SH-SY5Y (cell line): ENCODE results near the gene GSS.

ENCODE experiments used
- GATA2 ChIP-seq: IDR thresholded peaks from 2 replicates; pipeline ENCODE4 v1.6.1; 2011; ENCODE audit warnings: mild to moderate bottlenecking, low read depth, low read length
- GATA3 ChIP-seq: IDR thresholded peaks from 2 replicates; pipeline ENCODE4 v1.6.1; 2011; ENCODE audit warnings: low read depth, mild to moderate bottlenecking, low read length, moderate library complexity

GRCh38 chr20:34888468-34888867 is 67.1 kb downstream of the GSS start:
- TF ChIP-seq GATA3: no peak
- no peak for TF ChIP-seq GATA2
